Stimulated activated CD4-positive, alpha-beta T cell treated with anti-CD3 and anti-CD28 coated beads, Interleukin-1b, Interleukin-23, amount 100 ng/mL, for 1 hour (primary cell): ENCODE data around the gene ST6GALNAC6.
A peak's percentile ranks its signal among the peaks of the same experiment; 100 is the strongest.
"Not testable (repeated sequence)": the region's sequence is repeated elsewhere in the genome, so short reads cannot be mapped to it uniquely, and the experiment has no call there.

Source experiments
- DNase-seq, 2 donors: peaks; one replicate each; pipeline ENCODE4 v3.0.0-alpha.2; 2020; ENCODE audit warnings: low read depth in 2 of 2

The ST6GALNAC6 gene

GRCh38 chr9:127873886-127874285 lies 25.5 kb downstream of the ST6GALNAC6 start:
- DNase-seq, result no peak

- no peak for DNase-seq
These were observed 26.1 kb downstream of the ST6GALNAC6 start for GRCh38 chr9:127873223-127873691.

GRCh38 chr9:127872369-127873222 lies 26.8 kb downstream of the ST6GALNAC6 start:
- no peak for DNase-seq

- DNase-seq, result no peak
These were observed 27.9 kb downstream of the ST6GALNAC6 start for GRCh38 chr9:127871531-127871930.

GRCh38 chr9:127870887-127871286 lies 28.5 kb downstream of the ST6GALNAC6 start:
- no peak for DNase-seq

GRCh38 chr9:127870153-127870491 lies 29.3 kb downstream of the ST6GALNAC6 start:
- not testable (repeated sequence) for DNase-seq

- peak; percentile 46 to 69 for DNase-seq
These were observed 29.9 kb downstream of the ST6GALNAC6 start for GRCh38 chr9:127869310-127870152.

GRCh38 chr9:127868278-127868902 lies 31.0 kb downstream of the ST6GALNAC6 start:
- DNase-seq, result no peak

GRCh38 chr9:127867356-127868277 lies 31.8 kb downstream of the ST6GALNAC6 start:
- no peak for DNase-seq

GRCh38 chr9:127866535-127866934 lies 32.9 kb downstream of the ST6GALNAC6 start:
- no peak for DNase-seq

GRCh38 chr9:127865645-127866464 lies 33.5 kb downstream of the ST6GALNAC6 start:
- DNase-seq, result no peak

GRCh38 chr9:127863191-127863621 lies 36.2 kb downstream of the ST6GALNAC6 start:
- DNase-seq, result no peak

GRCh38 chr9:127862075-127863011 lies 37.1 kb downstream of the ST6GALNAC6 start:
- no peak for DNase-seq

- no peak for DNase-seq
These were observed 38.6 kb downstream of the ST6GALNAC6 start for GRCh38 chr9:127860779-127861178.

- no peak for DNase-seq
These were observed 39.1 kb downstream of the ST6GALNAC6 start for GRCh38 chr9:127860260-127860659.

- no peak for DNase-seq
These were observed 41.3 kb downstream of the ST6GALNAC6 start for GRCh38 chr9:127858041-127858512.

- DNase-seq, result no peak
These were observed 42.1 kb downstream of the ST6GALNAC6 start for GRCh38 chr9:127857278-127857677.

- DNase-seq, result no peak
These were observed 42.7 kb downstream of the ST6GALNAC6 start for GRCh38 chr9:127856729-127857116.
